Mesothelial cell of epicardium (in vitro differentiated cells): Measurements from ENCODE around the gene OXLD1. TPM values are rescaled to one million over a fixed set of nuclear protein-coding genes. Genes with fewer than 3 reads are reported as not detected.

Experiments used
- DNase-seq, 2 experiments: peaks; one replicate each; pipeline ENCODE4 v3.0.0; 2021; ENCODE audit warnings: low spot score in 2 of 2; ENCODE audit not compliant: unreplicated experiment in 2 of 2
- H3K27ac Mint-ChIP-seq: 2 replicates; pipeline ENCODE4 v1.8.0; 2021; ENCODE audit warnings: mixed read lengths
- H3K27me3 Mint-ChIP-seq: 2 replicates; pipeline ENCODE4 v1.8.0; 2021; ENCODE audit warnings: low read depth, mixed read lengths
- H3K36me3 Mint-ChIP-seq: 2 replicates; pipeline ENCODE4 v1.8.0; 2021; ENCODE audit warnings: mixed read lengths
- H3K4me1 Mint-ChIP-seq: 2 replicates; pipeline ENCODE4 v1.8.0; 2021; ENCODE audit warnings: mixed read lengths
- H3K4me3 Mint-ChIP-seq: 2 replicates; pipeline ENCODE4 v1.8.0; 2021; ENCODE audit warnings: mild to moderate bottlenecking, moderate library complexity, mixed read lengths
- H3K9me3 Mint-ChIP-seq: 2 replicates; pipeline ENCODE4 v1.8.0; 2021; ENCODE audit warnings: mixed read lengths
- CTCF ChIP-seq: fragments of 200-600 bp; sonication (generic); IDR thresholded peaks from one replicate; pipeline ENCODE4 v1.5.0; 2021; ENCODE audit warnings: antibody characterized with exemption; ENCODE audit not compliant: unreplicated experiment
- total RNA-seq: library from RNA; stranded (reverse); gene quantifications from 3 replicates; pipeline ENCODE4 v1.2.1, GENCODE V29; 2021

The OXLD1 gene
- total RNA-seq, 1 donor from 2014 or later = 23.9 TPM

GRCh38 chr17:81703747-81704654, 37.6 kb upstream of the OXLD1 start:
- Mint-ChIP-seq H3K27me3 (no peaks in the 10 kb centered on the region), H3K27ac (peak overlapping the region; percentile 69), H3K36me3 (peaks cover 16% of the 10 kb centered on the region), H3K4me1 (peaks cover 22% of the 10 kb centered on the region), H3K9me3 (no peaks in the 10 kb centered on the region), H3K4me3 (peak overlapping the region; percentile 73)
- TF ChIP-seq CTCF = no peak
- DNase-seq = no peak

GRCh38 chr17:81702934-81703746, 36.7 kb upstream of the OXLD1 start, which contains the start of gene MRPL12:
Gene MRPL12 (plus strand): TSS chr17:81703367. CDS start chr17:81703502, 135 bp downstream.
- H3K27me3 Mint-ChIP-seq = no peaks in the 10 kb centered on the region
- peaks cover 22% of the 10 kb centered on the region for H3K36me3 Mint-ChIP-seq
- peaks cover 22% of the 10 kb centered on the region for H3K4me1 Mint-ChIP-seq
- H3K9me3 Mint-ChIP-seq = no peaks in the 10 kb centered on the region
- peak; percentile 78 to 88 for DNase-seq
- peak within 1 kb of the TSS; percentile 95 for H3K4me3 Mint-ChIP-seq
- peak; percentile 40 for TF ChIP-seq CTCF
- peak within 1 kb of the TSS; percentile 98 for H3K27ac Mint-ChIP-seq

- Mint-ChIP-seq H3K4me3 (peak overlapping the region; percentile 95), H3K27me3 (no peaks in the 10 kb centered on the region), H3K4me1 (peaks cover 22% of the 10 kb centered on the region), H3K36me3 (peaks cover 36% of the 10 kb centered on the region), H3K9me3 (no peaks in the 10 kb centered on the region), H3K27ac (peak overlapping the region; percentile 53)
- TF ChIP-seq CTCF = no peak
- peak in 1 of 2 experiments; percentile 12 for DNase-seq
Measured at GRCh38 chr17:81701288-81702071, 35.1 kb upstream of the OXLD1 start.

- DNase-seq = peak in 1 of 2 experiments; percentile 11
- Mint-ChIP-seq H3K36me3 (peaks cover 29% of the 10 kb centered on the region), H3K27me3 (no peaks in the 10 kb centered on the region), H3K4me3 (peak overlapping the region; percentile 95), H3K4me1 (peaks cover 22% of the 10 kb centered on the region), H3K27ac (no peak overlapping the region), H3K9me3 (no peaks in the 10 kb centered on the region)
- TF ChIP-seq CTCF = no peak
Measured at GRCh38 chr17:81700353-81701287, 34.2 kb upstream of the OXLD1 start.
